PC-3 (cell line): Measurements from ENCODE around the gene GDPD1. TPM values are rescaled to one million over a fixed set of nuclear protein-coding genes. Genes with fewer than 3 reads are reported as not detected.
A peak's percentile ranks its signal among the peaks of the same experiment; 100 is the strongest.

Experiments
- ATAC-seq: fragments of 200-7000 bp; cut with Tn5 transposase; 2 replicates; pipeline ENCODE4 v1.9.1; 2020; ENCODE audit warnings: mild to moderate bottlenecking, moderate library complexity
- BruUV-seq: library from RNA; stranded (reverse); fragments of 400-500 nt; replicated peaks from 2 replicates; lab custom pipeline; 2021; lab: Mats Ljungman, UMichigan
- CTCF ChIA-PET: fragments of 300-600 bp; sonication (Branson Sonifier 250); formaldehyde crosslinking; loops from one replicate; lab custom pipeline; 2022; ENCODE audit warnings: antibody characterized with exemption; lab: Charles Lee
- POLR2A ChIA-PET: fragments of 300-600 bp; sonication (Branson Sonifier 250); formaldehyde crosslinking; loops from one replicate; lab custom pipeline; 2022; ENCODE audit warnings: antibody characterized with exemption; ENCODE audit not compliant: unreplicated experiment; lab: Charles Lee
- DNase-seq: peaks from one replicate; pipeline ENCODE4 v3.0.0-alpha.2; 2015
- H2AFZ ChIP-seq: fragments of 300-600 bp; sonication (generic); 2 replicates; pipeline ENCODE4 v1.6.0; 2016; ENCODE audit warnings: antibody characterized with exemption, low read length
- H3F3A ChIP-seq: fragments of 300-600 bp; sonication (generic); one replicate; pipeline ENCODE4 v1.6.0; 2017; ENCODE audit warnings: antibody characterized with exemption, low read length, control low read depth, mild to moderate bottlenecking; ENCODE audit not compliant: unreplicated experiment
- H3K27ac ChIP-seq: fragments of 300-600 bp; sonication (generic); 2 replicates; pipeline ENCODE4 v1.5.1; 2016; ENCODE audit warnings: mild to moderate bottlenecking, low read length
- H3K27me3 ChIP-seq: fragments of 300-600 bp; sonication (generic); 2 replicates; pipeline ENCODE4 v1.6.1; 2016; ENCODE audit warnings: low read length, mixed read lengths
- H3K36me3 ChIP-seq: fragments of 300-600 bp; sonication (generic); 2 replicates; pipeline ENCODE4 v1.6.1; 2016; ENCODE audit warnings: low read depth, mixed run types, low read length, mixed read lengths
- H3K4me1 ChIP-seq: fragments of 300-600 bp; sonication (generic); 2 replicates; pipeline ENCODE4 v1.5.1; 2016; ENCODE audit warnings: low read length; ENCODE audit not compliant: insufficient read depth
- H3K4me2 ChIP-seq: fragments of 300-600 bp; sonication (generic); 2 replicates; pipeline ENCODE4 v1.6.0; 2016; ENCODE audit warnings: low read length
- H3K4me3 ChIP-seq: fragments of 300-600 bp; sonication (generic); 2 replicates; pipeline ENCODE4 v1.5.1; 2016; ENCODE audit warnings: mild to moderate bottlenecking, low read length, mixed read lengths
- H3K79me2 ChIP-seq: fragments of 300-600 bp; sonication (generic); 2 replicates; pipeline ENCODE4 v1.6.1; 2017; ENCODE audit warnings: low read length, mixed read lengths
- H3K9ac ChIP-seq: fragments of 300-600 bp; sonication (generic); 2 replicates; pipeline ENCODE4 v1.6.0; 2016; ENCODE audit warnings: mild to moderate bottlenecking, low read length
- H3K9me2 ChIP-seq: fragments of 300-600 bp; sonication (generic); replicated peaks from 2 replicates; pipeline ENCODE4 v1.6.1; 2016; ENCODE audit warnings: mixed run types, low read length, mixed read lengths
- H3K9me3 ChIP-seq: fragments of 300-600 bp; sonication (generic); 2 replicates; pipeline ENCODE4 v1.6.1; 2016; ENCODE audit warnings: low read length, mixed read lengths
- H4K20me1 ChIP-seq: fragments of 300-600 bp; sonication (generic); 2 replicates; pipeline ENCODE4 v1.6.1; 2016; ENCODE audit warnings: low read length, mixed read lengths
- EZH2 ChIP-seq: fragments of 300-600 bp; sonication (generic); IDR thresholded peaks from one replicate; pipeline ENCODE4 v1.6.1; 2017; ENCODE audit warnings: antibody characterized with exemption, mild to moderate bottlenecking, low read length; ENCODE audit not compliant: unreplicated experiment
- EZH2phosphoT487 ChIP-seq: fragments of 300-600 bp; sonication (generic); IDR thresholded peaks from 2 replicates; pipeline ENCODE4 v1.6.1; 2018; ENCODE audit warnings: mild to moderate bottlenecking, antibody characterized with exemption, low read length, borderline replicate concordance
- intact Hi-C: fragments of 100-400 bp; cut with micrococcal nuclease; formaldehyde crosslinking; loops from 2 replicates; pipeline ENCODE4 v1.9.0; 2023
- total RNA-seq: library from RNA; depleted of rRNA; stranded (reverse); fragments of >200 nt; gene quantifications from 2 replicates; pipeline ENCODE4 v1.2.3, GENCODE V29; 2014
- TF ChIP-seq, protein P1 (sequence below): fragments of 300-600 bp; sonication (generic); conservative IDR thresholded peaks from 2 replicates; pipeline ENCODE4 v1.5.1; 2017; ENCODE audit warnings: antibody characterized with exemption, low read depth, mild to moderate bottlenecking, low read length

The GDPD1 gene
- total RNA-seq, 1 experiment from 2014 or later = 1.5 TPM

DNA sequence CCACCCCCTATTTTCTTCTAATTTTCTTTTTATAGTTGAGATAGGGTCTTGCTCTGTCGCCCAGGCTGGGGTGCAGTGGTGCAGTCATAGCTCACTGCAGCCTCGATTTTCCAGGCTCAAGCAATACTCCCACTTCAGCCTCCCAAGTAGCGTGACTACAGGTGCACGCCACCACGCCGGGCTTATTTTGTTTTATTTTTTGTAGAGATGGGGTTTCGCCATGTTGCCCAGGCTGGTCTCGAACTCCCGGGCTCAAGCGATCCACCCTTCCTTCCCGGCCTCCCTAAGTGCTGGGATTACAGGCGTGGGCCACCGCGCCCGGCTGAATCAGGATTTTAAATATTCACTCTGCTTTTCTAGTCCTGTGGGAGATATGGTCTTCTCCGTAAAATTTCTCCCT, 941 bp upstream of the GDPD1 start:
- Histone ChIP-seq H2AFZ (peak overlapping the region; percentile 100), H3K36me3 (no peaks in the 10 kb centered on the region), H3K4me2 (peak overlapping the region; percentile 94), H3K27me3 (no peaks in the 10 kb centered on the region), H3K4me3 (peak overlapping the region; percentile 88), H3F3A (no peaks in the 10 kb centered on the region), H3K9me3 (no peaks in the 10 kb centered on the region), H3K9me2 (no peaks in the 10 kb centered on the region), H3K4me1 (peaks cover 16% of the 10 kb centered on the region; the same call in 1 of the 2 replicates), H3K27ac (no peak overlapping the region), H3K79me2 (no peaks in the 10 kb centered on the region), H4K20me1 (no peaks in the 10 kb centered on the region), H3K9ac (no peak overlapping the region)
- ATAC-seq (no peak), DNase-seq (no peak)
- intact Hi-C loops = no loop called here
- POLR2A ChIA-PET = no interaction called here
- BruUV-seq = no TSS peak
- TF ChIP-seq EZH2 = no peak
- CTCF ChIA-PET = interaction anchor here (0.6 to 1.1 kb wide), 2 partner anchors 91 to 219 kb away, joined by 5 to 6 read pairs; no protein-coding TSS in a partner anchor

DNA sequence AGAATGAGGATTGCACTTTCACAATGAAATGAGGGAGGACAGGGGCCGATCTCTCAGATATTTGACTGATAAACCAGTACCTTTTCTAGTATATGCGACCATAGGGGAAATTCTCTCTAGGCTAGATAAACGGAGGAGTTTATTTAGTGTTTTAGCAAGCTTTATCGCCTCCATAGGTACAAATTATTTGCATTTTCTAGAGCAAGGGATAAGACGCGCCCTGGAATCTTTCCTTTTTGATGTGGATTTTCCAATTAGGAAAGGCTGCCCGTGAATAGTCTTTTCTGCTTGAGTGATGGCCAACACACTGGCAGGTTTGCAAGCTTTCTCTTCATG, 351 bp upstream of the GDPD1 start:
- Histone ChIP-seq H3K9ac (peak overlapping the region; percentile 60), H3K27me3 (no peaks in the 10 kb centered on the region), H3K27ac (no peak overlapping the region), H3K9me3 (no peaks in the 10 kb centered on the region), H3F3A (no peaks in the 10 kb centered on the region), H3K4me2 (peak overlapping the region; percentile 94), H4K20me1 (no peaks in the 10 kb centered on the region), H3K36me3 (no peaks in the 10 kb centered on the region), H2AFZ (peak overlapping the region; percentile 100), H3K9me2 (no peaks in the 10 kb centered on the region), H3K4me3 (peak overlapping the region; percentile 88), H3K79me2 (no peaks in the 10 kb centered on the region), H3K4me1 (peaks cover 16% of the 10 kb centered on the region; the same call in 1 of the 2 replicates)
- TF ChIP-seq EZH2 = no peak
- TF ChIP-seq EZH2phosphoT487 = no peak
- TF ChIP-seq, protein P1, sequence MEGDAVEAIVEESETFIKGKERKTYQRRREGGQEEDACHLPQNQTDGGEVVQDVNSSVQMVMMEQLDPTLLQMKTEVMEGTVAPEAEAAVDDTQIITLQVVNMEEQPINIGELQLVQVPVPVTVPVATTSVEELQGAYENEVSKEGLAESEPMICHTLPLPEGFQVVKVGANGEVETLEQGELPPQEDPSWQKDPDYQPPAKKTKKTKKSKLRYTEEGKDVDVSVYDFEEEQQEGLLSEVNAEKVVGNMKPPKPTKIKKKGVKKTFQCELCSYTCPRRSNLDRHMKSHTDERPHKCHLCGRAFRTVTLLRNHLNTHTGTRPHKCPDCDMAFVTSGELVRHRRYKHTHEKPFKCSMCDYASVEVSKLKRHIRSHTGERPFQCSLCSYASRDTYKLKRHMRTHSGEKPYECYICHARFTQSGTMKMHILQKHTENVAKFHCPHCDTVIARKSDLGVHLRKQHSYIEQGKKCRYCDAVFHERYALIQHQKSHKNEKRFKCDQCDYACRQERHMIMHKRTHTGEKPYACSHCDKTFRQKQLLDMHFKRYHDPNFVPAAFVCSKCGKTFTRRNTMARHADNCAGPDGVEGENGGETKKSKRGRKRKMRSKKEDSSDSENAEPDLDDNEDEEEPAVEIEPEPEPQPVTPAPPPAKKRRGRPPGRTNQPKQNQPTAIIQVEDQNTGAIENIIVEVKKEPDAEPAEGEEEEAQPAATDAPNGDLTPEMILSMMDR = no peak
- CTCF ChIA-PET = interaction anchor here (0.5 to 1.1 kb wide), 6 partner anchors 50 to 300 kb away, joined by 4 to 8 read pairs (median 6); partner anchors contain the start of genes PRR11 and SKA2
- intact Hi-C loops = loop anchor here (1.0 to 5.0 kb wide), 5 partner anchors 77 to 222 kb away; partner anchors contain the start of gene TRIM37
- BruUV-seq = no TSS peak
- DNase-seq (no peak), ATAC-seq (peak; percentile 4)
- POLR2A ChIA-PET = no interaction called here

DNA sequence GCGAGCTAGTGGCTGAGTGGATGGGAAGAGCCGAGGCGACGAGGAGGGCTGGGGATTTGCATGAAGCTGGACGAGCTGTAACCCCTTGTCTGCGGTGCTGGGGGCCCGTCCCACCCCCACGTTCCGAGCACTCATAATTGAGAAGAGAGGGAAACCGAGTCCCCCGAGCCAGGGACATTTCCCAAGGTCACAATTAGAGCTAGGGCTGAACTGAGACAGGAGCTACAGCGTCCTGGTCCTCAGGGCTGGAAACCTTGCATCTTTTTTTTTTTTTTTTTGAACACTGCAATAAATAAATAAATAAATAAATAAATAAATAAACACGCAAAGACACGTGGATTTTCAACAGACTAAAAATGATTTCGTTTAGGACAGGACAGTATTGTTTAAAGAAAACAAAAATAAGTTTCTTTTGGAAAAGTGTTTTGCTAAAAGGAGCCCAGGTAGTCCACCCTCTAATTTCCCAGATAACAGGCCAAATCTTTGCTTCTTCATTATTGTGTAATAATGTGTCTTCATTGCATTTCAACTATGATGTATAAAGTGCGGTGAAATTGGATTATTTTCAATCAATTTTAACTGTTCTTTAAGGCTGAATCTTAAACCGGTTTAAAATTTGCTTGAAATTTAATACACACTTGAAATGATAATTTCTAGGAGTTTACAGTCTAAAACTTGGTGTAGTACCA, 992 bp downstream of the GDPD1 start:
- H3K27me3 ChIP-seq = no peaks in the 10 kb centered on the region
- H3K4me2 ChIP-seq = peak overlapping the region; percentile 94
- no peaks in the 10 kb centered on the region for H3K36me3 ChIP-seq
- ChIA-PET CTCF (interaction anchor here (0.7 kb wide), 1 partner anchor 126 kb away, joined by 3 read pairs; no protein-coding TSS in a partner anchor), POLR2A (interaction anchor here (0.7 kb wide), 1 partner anchor 265 kb away, joined by 5 read pairs; no protein-coding TSS in a partner anchor)
- peak overlapping the region; percentile 88 for H3K4me3 ChIP-seq
- peak overlapping the region; percentile 57 for H3K9ac ChIP-seq
- H3K27ac ChIP-seq = no peak overlapping the region
- H3K4me1 ChIP-seq = peaks cover 16% of the 10 kb centered on the region; the same call in 1 of the 2 replicates
- DNase-seq (no peak), ATAC-seq (0 out of 2 replicates have a peak, but pooled peaks have one; percentile 1)
- no peaks in the 10 kb centered on the region for H4K20me1 ChIP-seq
- intact Hi-C loops = loop anchor here (2.0 to 5.0 kb wide), 3 partner anchors 75 to 221 kb away; partner anchors contain the start of gene TRIM37
- no peaks in the 10 kb centered on the region for H3F3A ChIP-seq
- TF ChIP-seq EZH2 (no peak), EZH2phosphoT487 (no peak)
- TF ChIP-seq, protein P1 = no peak
- no peaks in the 10 kb centered on the region for H3K79me2 ChIP-seq
- no peaks in the 10 kb centered on the region for H3K9me2 ChIP-seq
- no peaks in the 10 kb centered on the region for H3K9me3 ChIP-seq
- peak overlapping the region; percentile 100 for H2AFZ ChIP-seq
- BruUV-seq = no TSS peak
